KMS-11 (cell line): ENCODE measurements around the gene NKAIN2.

Experiments used
- H2AFZ ChIP-seq: fragments of 200-600 bp; sonication (generic); 2 replicates; pipeline ENCODE4 v1.6.1; 2016; ENCODE audit warnings: antibody characterized with exemption, mixed run types, low read depth
- H3K27ac ChIP-seq: fragments of 200-600 bp; sonication (generic); 2 replicates; pipeline ENCODE4 v1.6.1; 2016; ENCODE audit warnings: mild to moderate bottlenecking, mixed run types
- H3K27me3 ChIP-seq: fragments of 200-600 bp; sonication (generic); 2 replicates; pipeline ENCODE4 v1.6.1; 2017; ENCODE audit warnings: mild to moderate bottlenecking, low read depth, mixed run types, moderate library complexity; ENCODE audit not compliant: insufficient read depth
- H3K36me3 ChIP-seq: fragments of 200-600 bp; sonication (generic); 2 replicates; pipeline ENCODE4 v1.6.1; 2017; ENCODE audit warnings: mild to moderate bottlenecking, mixed run types; ENCODE audit not compliant: insufficient read depth
- H3K4me1 ChIP-seq: fragments of 200-600 bp; sonication (generic); 2 replicates; pipeline ENCODE4 v1.6.1; 2016; ENCODE audit warnings: mild to moderate bottlenecking, low read depth, mixed run types; ENCODE audit not compliant: poor library complexity, severe bottlenecking
- H3K4me2 ChIP-seq: fragments of 200-600 bp; sonication (generic); 2 replicates; pipeline ENCODE4 v1.7.0; 2016; ENCODE audit warnings: mild to moderate bottlenecking, mixed run types
- H3K4me3 ChIP-seq: fragments of 200-600 bp; sonication (generic); IDR thresholded peaks from 2 replicates; pipeline ENCODE4 v1.6.1; 2017; ENCODE audit warnings: low read depth, low read length, mixed read lengths; ENCODE audit not compliant: insufficient read depth
- H3K79me2 ChIP-seq: fragments of 200-600 bp; sonication (generic); 2 replicates; pipeline ENCODE4 v1.6.1; 2016; ENCODE audit warnings: low read depth, mixed run types; ENCODE audit not compliant: insufficient read depth
- H3K9ac ChIP-seq: fragments of 200-600 bp; sonication (generic); 2 replicates; pipeline ENCODE4 v1.6.1; 2016; ENCODE audit warnings: mild to moderate bottlenecking, mixed run types
- H4K20me1 ChIP-seq: fragments of 200-600 bp; sonication (generic); 2 replicates; pipeline ENCODE4 v1.6.1; 2016; ENCODE audit warnings: mild to moderate bottlenecking, mixed run types; ENCODE audit not compliant: insufficient read depth
- TF ChIP-seq, protein P1 (sequence below): fragments of 200-600 bp; sonication (generic); conservative IDR thresholded peaks from 2 replicates; pipeline ENCODE4 v1.6.1; 2017; ENCODE audit warnings: low read depth, mild to moderate bottlenecking, antibody characterized with exemption, low read length, moderate library complexity, mixed read lengths

The NKAIN2 gene

DNA sequence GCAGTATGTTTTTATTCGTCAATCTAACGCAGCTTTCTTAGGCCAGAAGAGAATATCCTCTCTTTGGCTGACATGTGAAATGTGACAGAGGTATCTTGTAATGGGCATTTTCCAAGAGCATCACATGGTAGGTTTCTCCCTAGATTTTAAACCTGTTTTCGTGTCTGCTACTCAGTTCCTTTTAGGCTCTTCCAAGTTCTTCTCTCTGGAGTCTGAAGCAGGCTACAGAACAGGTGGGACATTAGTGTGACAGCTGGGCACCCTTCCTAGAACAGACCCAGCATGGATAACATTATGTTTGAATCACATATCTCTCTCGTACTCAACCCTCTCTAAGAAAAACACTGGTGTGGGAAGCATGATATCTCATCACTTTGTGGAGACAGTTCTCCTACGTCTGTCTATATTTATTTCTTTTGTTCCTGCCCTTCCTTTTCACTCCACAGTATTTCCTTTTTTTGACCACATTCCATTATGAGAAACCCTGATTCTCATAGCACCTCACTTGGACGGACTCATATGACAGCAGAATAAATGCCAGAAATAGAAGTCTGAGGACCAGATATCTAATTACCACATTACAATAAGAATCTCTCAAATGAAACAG, 263.4 kb downstream of the NKAIN2 start:
- H3K4me1 ChIP-seq = peaks cover 22% of the 10 kb centered on the region
- no peaks in the 10 kb centered on the region for H3K36me3 ChIP-seq
- no peak overlapping the region for H3K27ac ChIP-seq
- no peak overlapping the region for H3K4me2 ChIP-seq
- H3K9ac ChIP-seq = no peak overlapping the region
- H3K27me3 ChIP-seq = no peaks in the 10 kb centered on the region
- no peak overlapping the region for H3K4me3 ChIP-seq
- TF ChIP-seq, protein P1, sequence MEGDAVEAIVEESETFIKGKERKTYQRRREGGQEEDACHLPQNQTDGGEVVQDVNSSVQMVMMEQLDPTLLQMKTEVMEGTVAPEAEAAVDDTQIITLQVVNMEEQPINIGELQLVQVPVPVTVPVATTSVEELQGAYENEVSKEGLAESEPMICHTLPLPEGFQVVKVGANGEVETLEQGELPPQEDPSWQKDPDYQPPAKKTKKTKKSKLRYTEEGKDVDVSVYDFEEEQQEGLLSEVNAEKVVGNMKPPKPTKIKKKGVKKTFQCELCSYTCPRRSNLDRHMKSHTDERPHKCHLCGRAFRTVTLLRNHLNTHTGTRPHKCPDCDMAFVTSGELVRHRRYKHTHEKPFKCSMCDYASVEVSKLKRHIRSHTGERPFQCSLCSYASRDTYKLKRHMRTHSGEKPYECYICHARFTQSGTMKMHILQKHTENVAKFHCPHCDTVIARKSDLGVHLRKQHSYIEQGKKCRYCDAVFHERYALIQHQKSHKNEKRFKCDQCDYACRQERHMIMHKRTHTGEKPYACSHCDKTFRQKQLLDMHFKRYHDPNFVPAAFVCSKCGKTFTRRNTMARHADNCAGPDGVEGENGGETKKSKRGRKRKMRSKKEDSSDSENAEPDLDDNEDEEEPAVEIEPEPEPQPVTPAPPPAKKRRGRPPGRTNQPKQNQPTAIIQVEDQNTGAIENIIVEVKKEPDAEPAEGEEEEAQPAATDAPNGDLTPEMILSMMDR = no peak
- no peak overlapping the region for H2AFZ ChIP-seq
- no peaks in the 10 kb centered on the region for H4K20me1 ChIP-seq
- H3K79me2 ChIP-seq = no peaks in the 10 kb centered on the region

DNA sequence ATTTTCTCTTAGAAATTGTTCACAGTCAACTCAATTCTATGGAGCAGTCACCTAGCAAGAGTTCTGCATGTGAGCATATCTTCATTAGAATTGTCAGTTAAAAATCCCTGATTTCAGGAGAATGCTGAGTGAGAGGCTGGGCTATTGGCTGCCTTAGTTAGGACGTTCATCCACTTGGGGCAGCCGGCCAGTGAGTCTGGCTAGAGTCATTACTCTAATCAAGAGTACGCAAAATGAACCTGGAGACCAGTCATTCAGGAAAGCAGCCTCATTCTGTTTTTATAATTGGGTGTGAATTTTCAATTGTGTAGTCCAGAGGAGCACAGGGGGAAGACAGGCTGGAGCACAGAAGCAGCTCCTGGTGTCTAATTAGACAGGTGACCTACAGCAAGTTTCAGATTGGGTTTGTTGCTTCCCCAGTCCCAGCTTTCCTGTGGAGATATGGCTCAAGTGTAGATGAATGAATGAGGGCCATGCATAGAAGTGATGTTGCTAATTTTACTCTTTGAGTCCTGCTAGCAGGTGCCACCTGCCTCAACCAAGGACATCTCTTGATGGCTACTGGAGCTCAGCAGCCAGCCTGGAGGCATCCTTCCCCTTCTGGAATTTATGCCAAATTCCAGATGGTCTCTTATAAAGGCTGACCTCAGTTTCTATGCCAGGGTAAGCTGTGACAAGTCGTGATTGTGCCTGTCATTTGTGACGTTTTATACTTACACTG, 265.7 kb downstream of the NKAIN2 start:
- Histone ChIP-seq H3K4me2 (no peak overlapping the region), H3K27me3 (no peaks in the 10 kb centered on the region), H4K20me1 (no peaks in the 10 kb centered on the region), H3K27ac (no peak overlapping the region), H2AFZ (no peak overlapping the region), H3K79me2 (no peaks in the 10 kb centered on the region), H3K4me1 (peaks cover 14% of the 10 kb centered on the region), H3K9ac (no peak overlapping the region), H3K36me3 (no peaks in the 10 kb centered on the region), H3K4me3 (no peak overlapping the region)
- TF ChIP-seq, protein P1 = no peak

DNA sequence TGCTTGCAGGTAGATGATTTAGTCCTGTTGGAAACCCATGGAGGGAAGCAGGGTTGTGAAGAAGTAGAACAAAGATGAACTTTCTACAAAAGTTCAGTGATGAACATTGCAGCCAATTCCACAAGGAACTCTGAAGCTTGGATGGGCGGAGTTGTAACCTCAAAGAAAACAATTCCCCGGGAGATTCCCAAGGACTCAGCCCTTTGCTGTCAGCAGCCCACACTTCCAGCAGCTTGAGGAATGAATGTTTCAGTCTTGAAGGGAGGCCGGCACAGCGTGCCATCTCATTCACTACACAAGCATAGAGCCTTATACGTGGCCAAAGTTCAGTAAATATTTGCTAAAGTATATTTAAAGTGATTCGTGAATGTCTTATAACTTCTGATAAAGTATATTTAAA, 269.4 kb downstream of the NKAIN2 start:
- no peak overlapping the region for H3K4me3 ChIP-seq
- H3K27ac ChIP-seq = no peak overlapping the region
- TF ChIP-seq, protein P1 = no peak
- no peak overlapping the region for H3K4me2 ChIP-seq
- no peaks in the 10 kb centered on the region for H4K20me1 ChIP-seq
- H3K27me3 ChIP-seq = no peaks in the 10 kb centered on the region
- H3K4me1 ChIP-seq = no peaks in the 10 kb centered on the region
- H3K79me2 ChIP-seq = no peaks in the 10 kb centered on the region
- H3K9ac ChIP-seq = no peak overlapping the region
- no peaks in the 10 kb centered on the region for H3K36me3 ChIP-seq
- H2AFZ ChIP-seq = no peak overlapping the region

DNA sequence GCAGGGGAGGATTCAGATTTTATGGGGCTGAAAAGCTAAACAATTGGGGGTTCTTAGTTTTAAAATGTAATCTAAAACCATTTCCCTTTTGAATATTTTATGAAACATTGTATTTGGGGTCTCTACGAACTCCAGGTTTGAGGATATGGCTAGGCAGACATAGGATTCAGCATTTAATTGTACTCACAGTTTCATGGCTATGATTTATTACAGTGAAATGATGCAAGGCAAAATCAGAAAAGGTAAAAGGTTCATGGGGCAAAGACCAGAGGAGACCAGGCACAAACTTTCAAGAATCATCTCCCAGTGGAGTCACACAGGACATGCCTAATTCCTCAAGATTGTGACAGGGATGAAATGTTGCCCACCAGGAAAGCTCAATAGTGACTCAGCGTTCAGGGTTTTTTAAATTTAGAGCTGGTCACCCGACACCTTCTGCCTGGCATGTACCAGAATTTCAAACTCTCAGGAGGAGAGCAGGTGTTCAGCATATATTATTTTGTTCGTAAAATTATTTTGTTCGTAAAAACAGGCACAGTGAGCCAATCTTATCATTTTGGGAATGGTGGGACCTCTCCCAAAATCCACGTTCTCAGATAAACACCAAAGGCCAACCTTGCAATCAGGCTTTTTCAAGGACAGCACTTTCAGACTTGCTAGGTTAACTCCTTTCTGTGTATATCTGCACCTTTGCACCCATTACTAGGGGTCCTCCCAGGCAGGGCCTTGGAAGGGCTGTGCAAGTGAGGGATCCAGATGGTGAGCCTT, 270.3 kb downstream of the NKAIN2 start:
- Histone ChIP-seq H3K27me3 (no peaks in the 10 kb centered on the region), H3K9ac (no peak overlapping the region), H3K79me2 (no peaks in the 10 kb centered on the region), H3K4me1 (no peaks in the 10 kb centered on the region), H2AFZ (no peak overlapping the region), H3K4me2 (no peak overlapping the region), H4K20me1 (no peaks in the 10 kb centered on the region), H3K36me3 (no peaks in the 10 kb centered on the region), H3K4me3 (no peak overlapping the region), H3K27ac (no peak overlapping the region)
- TF ChIP-seq, protein P1 = no peak
